CD4-positive, alpha-beta T cell treated with Interferon alpha-2 for 1 hour (primary cell): ENCODE data around the gene KLF6.

Experiments used
- DNase-seq, 2 donors: peaks; one replicate each; pipeline ENCODE4 v3.0.0-alpha.2; 2020 to 2022

Gene KLF6

DNA sequence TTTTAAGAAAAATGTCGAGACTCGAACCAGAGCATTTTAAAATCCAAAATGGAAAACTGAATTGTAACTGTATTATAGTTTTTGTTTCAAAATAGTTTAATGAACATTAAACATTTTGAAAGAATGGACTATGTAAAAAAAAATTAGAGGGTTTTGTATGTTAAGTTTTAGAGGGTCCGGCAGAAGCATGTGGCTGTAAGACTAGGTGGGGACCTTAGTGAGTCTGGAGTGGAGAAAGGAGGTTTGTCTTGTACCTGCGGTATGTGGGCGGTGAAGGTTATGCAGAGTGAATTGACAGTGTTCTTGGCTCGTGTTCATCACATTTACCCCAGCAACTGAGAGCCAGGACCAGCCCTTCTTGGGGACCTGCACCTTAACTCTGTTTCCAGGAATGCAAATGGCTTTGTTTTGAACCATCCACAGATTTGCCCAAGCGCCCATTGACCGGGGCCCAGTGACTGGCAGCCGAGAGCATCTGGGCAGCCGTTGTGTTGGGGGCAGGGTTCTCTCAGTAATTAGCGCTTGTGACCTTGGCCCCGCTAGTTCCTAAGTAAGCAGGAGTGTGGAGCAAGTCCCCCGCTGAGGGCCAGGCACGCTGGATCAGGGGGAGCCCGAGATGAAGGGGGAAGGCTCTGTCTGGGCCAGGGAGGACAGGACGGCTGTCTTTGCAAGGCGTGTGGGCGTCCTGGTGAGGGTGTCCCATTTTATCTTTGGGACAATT is 1.4 kb upstream of the KLF6 start:
- peak; percentile 47 to 72 for DNase-seq

DNA sequence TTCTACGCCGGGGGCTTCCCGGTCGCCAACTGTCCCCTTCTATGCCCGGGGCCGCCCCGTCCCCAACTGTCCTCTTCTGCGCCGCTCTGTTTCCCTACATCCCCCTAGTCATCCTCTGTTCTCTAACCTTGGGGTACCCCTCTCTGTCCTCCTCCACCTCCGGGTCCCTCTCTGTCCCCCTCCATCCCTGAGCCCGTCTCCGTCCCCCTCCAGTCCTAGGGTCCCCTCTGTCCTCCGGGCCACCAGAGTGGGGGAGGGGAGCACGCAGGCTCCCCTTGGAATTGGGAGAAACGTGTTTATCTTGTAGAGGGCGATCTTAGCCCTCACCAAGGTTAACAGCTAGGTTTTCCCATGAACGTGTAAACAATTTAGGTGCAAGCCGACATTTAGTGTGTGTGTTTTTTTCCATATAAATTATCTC is 852 bp upstream of the KLF6 start:
- DNase-seq, result peak; percentile 50 to 69

DNA sequence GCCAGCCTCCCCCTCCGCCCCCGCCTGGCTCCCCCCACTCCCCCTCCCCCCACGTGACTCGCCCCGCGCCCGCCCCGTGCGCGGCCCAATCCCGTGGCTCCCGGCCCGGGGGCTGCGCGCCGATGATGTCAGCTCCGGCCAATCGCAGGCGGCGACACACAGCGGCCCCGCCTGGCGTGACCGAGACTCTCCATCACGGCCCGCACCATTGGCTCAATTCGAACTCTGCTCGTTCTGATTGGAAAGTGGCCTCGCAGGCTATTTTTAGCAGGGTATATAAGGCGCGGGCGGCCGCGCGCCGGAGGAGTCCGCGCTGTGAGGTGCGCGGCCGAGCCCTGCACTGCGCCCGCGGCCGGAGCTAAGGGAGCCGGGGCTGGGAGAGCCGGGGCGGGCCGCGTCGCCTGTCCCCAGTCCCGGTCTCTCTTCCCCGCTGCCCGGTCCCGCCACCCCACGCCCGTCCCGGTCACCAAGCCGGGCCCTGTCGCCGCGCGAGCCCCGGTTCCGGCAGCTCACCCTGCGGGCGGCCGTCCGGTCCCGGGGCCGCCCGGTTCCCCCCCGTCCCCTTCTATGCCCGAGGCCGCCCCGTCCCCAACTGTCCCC is 342 bp upstream of the KLF6 start:
- peak; percentile 99 to 100 for DNase-seq

DNA sequence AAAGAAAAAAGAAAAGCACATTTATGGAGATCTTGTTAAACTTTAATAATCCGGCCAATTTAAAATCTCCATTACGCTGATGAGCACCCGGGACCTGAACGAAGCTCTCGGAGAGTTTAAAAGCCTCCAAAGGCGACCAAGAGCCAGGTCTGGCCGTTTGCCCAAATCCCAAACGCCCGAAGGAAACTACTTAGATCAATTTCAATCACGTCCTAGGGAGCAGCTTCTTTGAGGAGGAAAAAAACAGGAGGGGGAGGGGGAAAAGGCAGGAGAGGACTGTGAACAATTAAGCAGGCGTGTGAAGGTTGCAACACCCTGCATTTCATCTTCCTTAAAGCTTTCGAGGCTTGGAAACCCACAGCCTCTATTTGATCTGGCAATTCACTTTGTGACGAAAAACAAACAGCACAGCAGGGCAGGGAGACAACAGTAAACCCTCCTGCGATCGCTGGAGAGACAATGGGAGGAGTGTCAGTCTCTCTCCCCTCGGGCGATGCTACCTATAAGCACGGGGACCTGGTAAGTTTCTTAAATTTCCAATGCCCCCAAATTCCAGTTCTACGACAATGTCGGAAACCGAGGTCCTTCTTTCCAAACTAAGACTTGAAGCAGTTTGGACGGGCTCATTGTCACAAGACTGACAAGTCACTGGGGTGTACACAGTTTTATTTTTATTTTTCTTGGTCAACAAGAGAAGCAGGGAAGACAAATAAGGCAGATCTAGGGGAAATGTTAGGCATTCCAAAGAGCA is 1.2 kb downstream of the KLF6 start:
- peak; percentile 64 to 66 for DNase-seq

DNA sequence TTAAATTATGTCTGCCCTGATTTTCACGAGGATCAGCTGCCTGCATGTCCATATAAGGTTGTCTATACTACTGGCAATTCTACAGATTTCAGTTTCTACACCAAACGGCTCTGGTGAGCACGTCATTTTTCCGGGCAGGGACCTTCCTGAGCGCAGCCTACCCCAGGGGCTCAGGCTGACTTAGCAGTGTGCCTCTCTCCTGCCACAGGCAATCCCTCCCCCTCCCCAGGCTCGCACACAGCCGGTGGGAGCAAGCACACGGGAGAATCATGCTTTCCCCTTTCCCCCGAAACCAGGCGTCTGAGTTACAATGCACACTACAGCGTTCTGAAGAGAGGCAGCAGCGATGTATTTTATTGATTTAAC is 1.7 kb downstream of the KLF6 start:
- DNase-seq, result peak; percentile 85

DNA sequence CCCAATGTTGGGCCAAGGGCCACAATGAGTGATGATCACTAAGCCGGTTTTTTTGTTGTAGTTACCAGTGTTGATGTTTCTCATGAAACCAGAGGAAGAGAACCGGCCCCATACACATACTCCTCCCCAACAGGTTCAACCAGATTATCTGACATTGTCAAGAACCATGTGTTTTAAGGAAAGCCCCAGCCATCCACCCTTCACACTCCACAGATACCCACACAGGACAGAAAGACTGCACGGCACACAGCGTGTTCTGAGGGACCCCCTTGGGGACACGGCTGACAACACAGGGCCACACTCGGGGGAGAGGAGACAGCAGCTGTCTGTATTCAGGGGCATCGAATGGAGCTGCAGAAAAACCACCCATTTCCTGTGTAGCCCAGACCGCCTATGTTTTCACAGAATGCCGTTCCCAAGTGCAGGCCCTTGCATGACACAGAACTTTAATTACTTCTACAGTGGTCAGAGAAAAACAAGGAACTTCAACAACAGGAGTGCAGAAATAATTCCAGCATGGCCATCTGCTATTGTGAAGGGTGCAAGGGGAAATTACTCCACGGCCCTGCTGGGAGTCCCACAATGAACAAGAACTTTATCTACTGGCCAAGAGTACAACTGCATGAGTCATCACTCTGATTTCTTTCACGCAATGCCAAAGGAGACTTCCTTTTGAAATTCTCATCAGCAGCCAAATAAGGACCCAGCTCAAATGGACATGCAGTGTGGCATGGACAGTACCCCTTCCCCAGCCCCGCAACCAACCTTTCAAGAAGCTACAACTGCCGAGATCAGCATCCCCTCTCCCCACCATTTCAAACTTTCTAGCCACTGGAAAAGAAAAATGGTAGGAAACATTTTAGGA is 2.3 kb downstream of the KLF6 start:
- peak; percentile 83 to 90 for DNase-seq

DNA sequence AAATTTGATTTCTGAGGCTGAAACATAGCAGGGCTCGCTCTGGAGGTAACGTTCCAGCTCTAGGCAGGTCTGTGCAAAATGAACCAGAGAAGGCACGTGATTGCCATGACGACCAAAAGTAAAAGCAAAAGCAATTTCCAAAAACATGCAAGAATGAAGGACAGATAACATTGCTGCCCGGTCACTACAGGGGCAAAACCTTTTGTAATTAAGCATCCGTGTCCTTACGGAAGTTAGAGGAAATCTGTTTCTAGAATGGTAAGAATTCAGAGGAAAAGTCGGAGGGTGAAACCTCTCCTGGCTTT is 2.9 kb downstream of the KLF6 start:
- DNase-seq, result peak; percentile 54 to 82

DNA sequence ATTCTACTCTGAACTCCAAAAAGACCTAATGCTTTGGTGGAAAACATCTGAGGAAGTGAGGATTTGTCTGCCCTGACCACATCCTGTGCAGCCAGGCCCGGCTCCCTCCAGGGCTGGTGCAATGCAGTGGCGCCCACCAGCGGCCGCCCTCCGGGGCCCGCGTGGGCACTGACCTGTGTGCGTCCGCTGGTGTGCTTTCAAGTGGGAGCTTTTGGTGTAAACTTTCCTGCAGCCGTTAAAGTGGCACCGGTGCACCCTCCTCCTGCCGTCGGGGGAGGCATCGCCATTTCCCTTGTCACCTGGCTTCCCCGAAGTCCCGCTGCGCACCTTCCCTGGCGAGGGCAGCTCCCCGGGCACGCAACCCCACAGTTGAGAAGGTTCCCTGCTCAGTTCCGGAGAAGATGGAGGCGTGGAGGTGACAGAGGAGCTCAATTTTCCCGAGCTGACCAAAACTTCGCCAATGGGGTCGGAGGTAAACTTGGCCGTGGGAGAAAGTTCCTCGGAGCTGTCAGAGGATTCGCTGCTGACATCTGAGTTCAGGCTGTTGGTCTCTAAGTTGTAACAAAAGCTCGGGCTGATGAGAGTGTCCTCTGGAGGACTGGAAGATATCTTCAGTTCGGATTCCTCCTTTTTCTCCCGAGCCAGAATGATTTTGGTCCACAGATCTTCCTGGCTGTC is 3.4 kb downstream of the KLF6 start:
- DNase-seq, result peak; percentile 61 to 81

DNA sequence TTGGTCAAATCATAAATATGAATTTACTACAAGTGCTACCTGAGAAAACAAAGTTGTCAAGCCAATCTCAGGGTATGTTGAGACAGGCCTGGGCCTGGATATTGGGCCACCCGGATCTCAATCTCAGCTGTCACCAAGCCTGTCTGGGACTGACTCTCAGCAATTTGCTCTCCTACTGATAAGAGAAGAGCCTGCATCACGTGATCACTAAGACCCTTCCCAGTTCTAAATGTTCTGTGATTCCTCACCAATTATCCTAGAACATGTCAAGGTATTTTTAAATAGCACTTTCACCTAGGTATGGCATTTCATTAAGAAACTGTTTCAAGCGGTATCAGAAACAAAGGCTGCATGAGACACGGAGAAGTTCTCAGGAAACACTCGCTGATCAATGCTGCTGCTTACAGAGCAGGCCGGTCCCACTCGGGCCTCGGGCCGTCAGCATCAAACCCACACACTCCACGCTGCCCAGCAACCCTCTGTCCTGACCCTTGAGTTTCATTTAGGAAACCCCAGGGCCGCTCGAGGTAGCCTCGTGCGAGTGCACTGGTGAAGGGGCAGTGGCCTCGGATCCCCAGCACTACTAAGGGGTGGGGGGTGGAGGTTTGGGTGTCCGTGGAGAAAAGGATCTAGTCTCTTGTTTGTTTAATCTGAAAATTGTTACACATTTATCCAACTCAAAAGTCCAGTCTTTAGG is 4.1 kb downstream of the KLF6 start:
- DNase-seq, result peak in 1 of 2 donors; percentile 58

DNA sequence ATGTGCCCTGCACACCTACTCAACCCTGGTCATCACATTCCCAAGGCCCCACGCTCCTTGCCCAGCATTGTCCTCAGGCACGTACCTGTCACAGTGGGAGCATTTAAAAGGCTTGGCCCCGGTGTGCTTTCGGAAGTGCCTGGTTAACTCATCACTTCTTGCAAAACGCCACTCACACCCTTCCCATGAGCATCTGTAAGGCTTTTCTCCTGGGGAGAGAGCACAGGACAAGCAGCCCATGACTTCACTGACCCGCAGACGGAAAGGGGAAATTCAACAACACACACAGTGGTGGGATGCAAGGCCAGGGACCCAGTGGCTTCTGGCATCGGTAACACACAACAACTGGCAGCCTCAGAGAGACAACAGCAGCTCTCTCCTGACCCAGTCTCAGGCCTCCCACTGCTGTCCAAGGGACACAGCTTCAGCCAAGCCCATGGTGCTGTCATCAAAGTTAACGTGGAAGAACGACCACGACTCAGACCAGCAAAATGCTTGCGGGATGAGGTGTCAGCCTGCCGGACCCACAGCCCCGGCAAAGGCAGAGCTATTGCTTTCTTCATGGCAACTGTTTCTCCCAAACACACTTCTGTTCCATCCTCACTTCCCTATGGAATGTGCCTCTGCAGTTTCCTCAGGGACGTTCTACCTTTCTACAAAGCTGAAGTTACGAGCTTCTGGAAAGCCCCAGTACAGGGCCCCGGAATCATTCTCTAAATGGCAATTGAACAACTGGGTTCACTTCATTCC is 4.8 kb downstream of the KLF6 start:
- DNase-seq, result peak in 1 of 2 donors; percentile 61

DNA sequence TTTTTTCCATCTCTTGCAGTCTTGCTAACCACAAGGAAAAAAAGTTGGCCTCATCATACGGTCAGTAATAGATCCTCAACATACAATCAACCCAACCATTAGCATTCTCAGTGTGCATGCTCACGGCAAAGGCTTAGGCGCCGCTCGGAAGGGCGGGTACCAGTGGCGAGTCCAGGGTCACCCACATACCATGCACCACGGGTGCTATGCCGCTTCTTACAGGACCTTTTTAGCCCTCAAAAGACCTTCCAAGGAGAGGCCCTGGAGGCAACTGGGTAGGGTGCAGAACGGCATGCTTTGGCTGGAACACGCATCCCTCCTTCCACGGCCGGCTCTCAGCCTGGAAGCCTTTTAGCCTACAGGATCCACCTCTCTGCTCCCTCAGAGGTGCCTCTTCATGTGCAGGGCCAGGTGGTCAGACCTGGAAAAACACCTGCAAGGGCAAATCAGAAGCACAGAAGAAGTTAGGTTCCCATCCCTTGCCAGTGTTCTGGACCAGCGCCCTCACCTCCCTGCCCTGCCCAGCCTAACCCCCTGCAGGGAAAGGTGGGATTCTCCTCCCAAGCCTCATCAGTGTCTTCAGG is 5.8 kb downstream of the KLF6 start:
- DNase-seq, result peak in 1 of 2 donors; percentile 64

DNA sequence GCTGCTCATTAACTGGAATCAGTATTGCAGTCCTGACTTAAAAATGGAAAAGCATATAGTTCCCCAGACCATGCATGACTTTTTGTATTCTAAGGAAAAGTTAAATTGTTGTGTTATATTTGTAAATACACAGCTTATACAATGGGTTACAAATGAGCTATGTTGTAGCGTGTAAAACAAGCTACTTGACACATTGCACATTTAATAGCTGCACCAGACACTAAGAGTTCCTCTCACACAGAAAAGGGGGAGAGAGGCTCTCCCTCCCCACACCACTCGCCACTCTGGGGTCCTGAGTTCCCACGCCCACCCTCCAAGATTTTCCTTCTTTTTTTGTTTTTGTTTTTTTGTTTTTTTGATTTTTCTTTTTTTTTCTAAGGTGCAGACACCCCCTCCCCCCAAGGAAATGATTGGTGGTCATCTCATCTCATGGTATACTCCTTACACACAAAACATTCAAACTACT is 6.3 kb downstream of the KLF6 start:
- peak in 1 of 2 donors; percentile 49 for DNase-seq

DNA sequence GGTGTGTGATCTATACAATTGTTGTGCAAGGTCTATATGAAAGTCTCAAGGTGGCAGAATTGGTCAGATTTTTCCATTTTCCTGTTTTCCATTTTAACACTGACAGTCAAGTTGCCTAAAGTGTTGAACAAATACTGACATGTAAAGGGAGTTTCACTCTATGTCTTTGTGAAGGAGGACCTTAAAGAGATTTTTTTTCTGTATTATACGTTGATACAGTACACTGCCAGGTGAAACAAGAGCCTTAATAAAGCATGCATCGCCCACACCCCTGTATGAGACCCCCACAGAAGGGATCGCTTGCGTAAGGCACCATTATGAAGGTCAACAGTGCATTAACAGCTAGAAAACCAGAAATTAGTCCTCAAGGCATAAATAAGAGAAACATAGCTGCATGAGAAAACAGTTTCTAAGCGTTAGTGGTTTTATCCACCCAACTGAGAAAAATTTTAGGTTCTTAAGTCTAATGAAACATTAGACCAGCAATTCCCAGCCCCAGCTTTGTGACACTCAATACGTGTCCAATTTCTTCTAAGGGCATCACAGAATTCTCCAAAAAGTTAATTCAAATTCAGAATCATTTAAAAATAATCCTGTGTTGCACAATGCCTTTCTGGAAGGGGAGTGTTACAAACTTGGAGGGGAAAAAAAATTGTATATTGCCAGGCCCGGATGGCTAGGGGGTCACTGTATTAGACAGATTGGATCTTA is 6.9 kb downstream of the KLF6 start:
- peak in 1 of 2 donors; percentile 50 for DNase-seq

DNA sequence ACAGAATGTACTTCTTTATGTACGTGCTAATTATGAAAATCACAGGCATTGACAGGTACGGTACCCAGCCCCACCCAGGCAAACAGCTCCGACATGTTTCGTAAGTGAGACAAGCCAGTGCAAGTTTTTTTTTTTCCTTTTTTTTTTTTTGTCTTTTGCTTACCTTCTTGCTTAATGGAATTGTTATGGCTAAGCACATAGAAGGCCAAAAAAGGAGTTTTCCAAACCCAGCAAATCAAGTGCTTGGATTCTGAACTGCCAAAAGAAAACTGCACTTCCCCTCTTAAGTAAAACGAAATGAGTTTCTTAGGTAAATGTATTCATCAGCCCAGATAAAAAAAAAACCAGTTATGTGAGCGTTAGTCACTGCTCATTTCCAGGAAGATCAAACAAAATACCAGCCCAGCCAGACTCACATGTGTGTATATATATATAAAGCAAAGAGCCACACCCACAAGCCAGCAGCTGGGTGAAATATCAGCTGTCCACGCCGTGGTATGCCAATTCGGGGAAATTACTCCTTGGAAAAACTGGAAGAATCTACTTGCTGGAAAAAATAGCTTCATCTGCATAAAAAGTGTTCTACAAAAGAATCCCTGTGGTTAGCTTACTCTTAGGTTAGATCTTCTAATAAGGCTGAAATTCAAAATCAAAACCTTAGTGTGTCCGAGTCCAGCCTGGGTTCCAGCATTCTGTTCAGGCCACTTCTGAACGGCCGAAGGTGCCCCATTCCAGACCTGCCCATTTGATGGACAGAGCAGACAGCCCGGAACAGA is 8.0 kb downstream of the KLF6 start:
- DNase-seq, result peak; percentile 81 to 89

DNA sequence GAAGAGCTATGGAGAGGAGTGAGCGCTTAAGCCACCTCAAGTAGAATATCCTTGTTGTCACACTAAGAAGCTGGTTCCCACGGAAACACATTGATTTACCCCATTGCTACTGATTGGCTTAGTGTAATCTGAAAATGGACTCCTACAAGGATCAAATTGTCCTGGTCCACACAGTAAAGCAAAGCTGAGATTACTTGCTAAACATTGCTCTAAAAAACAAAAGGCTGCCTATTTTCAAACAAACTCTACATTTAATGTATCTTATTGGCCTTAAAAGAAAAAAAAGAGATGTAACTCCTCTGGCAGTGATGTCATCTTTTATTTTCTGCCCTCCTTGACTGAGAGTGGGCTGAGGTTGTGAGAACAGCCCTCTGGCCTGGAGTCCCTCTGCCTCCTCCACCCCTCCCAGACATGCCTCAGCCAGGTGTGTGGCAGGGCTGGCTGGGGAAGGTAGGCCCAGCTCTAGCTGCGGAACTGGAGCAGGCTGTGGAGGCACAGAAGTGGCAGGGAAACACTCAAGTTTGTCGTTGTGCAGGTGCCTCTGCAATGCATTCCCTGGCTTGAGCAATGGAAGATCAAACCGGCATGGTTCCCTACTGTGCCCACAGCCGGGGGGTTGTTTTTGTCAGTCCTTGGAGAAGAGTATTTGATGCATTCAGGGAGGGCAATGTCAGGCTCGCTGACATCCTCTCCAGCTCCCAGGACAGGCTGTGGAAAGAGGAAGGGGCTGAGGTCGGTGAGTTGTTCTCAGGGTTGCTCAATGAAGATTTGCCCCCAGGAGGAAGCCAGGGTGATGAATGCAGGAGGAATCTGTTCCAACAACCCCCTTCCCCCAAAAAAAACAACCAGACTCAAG is 9.1 kb downstream of the KLF6 start:
- peak; percentile 54 to 73 for DNase-seq

DNA sequence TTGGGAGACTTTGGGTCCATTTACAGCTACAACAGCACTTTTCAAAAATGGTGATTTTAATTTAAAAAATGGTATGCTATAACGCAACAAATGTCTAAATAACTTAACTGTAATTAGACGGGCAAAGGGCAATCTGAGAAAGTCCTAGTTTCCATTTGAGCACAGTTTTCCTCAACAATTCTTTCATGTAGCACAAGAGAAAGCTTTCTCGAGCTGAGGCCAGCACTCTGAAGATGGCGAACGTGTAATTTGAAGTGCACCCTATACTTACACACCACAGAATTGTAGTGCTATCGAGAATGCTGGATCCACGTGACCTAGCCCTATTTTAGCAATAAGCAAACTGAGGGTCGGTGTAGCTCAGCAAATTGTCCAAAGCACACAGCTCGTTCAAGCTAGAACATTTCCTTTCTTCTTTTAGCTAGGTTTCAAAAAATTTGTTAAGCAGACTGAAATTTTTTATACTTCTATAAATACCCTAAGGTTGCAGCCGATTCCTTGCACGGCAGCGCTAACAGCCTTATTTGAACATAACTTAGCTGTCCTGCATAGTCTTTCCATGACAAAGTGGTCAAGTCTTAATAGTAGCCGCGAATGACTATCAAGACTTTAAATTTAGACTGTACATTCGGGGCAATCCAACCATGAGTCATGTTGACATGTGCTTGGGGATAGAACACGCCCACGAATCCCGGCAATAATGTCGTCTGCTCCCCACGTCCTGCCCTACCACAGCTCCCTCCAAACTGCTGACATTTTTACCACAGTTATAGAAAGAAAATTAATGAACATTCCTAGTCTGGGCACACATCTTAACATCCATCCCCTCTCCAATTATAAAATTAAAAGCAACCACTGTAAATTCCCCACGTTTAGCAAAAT is 10.0 kb downstream of the KLF6 start:
- peak; percentile 51 to 71 for DNase-seq
